Panc1 (cell line): ENCODE results near the gene MICAL1. TPM values are rescaled to one million over a fixed set of nuclear protein-coding genes. Genes with fewer than 3 reads are reported as not detected.

Source experiments
- ATAC-seq: fragments of 200-7000 bp; cut with Tn5 transposase; 2 replicates; pipeline ENCODE4 v1.9.1; 2020; ENCODE audit warnings: mild to moderate bottlenecking, moderate library complexity
- BruUV-seq: library from RNA; stranded (reverse); fragments of 400-500 nt; replicated peaks from 2 replicates; lab custom pipeline; 2021; lab: Mats Ljungman, UMichigan
- CTCF ChIA-PET: fragments of 300-600 bp; sonication (Branson Sonifier 250); formaldehyde crosslinking; loops from one replicate; lab custom pipeline; 2022; ENCODE audit warnings: antibody characterized with exemption; lab: Charles Lee
- POLR2A ChIA-PET: fragments of 300-600 bp; sonication (Branson Sonifier 250); formaldehyde crosslinking; loops from one replicate; lab custom pipeline; 2022; ENCODE audit warnings: antibody characterized with exemption; lab: Charles Lee
- DNase-seq: peaks from one replicate; pipeline ENCODE4 v3.0.0-alpha.2; 2010; ENCODE audit warnings: low read depth, low spot score
- H3K27ac ChIP-seq: 2 replicates; pipeline ENCODE4 v1.5.1; 2011; ENCODE audit warnings: mild to moderate bottlenecking, low read length, inconsistent platforms
- H3K27me3 ChIP-seq: fragments of 200-500 bp; sonication (Bioruptor generic); 2 replicates; pipeline ENCODE4 v1.6.0; 2014; ENCODE audit warnings: low read length, inconsistent platforms; ENCODE audit not compliant: control insufficient read depth, insufficient read depth
- H3K36me3 ChIP-seq: fragments of 200-500 bp; sonication (Bioruptor generic); 2 replicates; pipeline ENCODE4 v1.5.1; 2014; ENCODE audit warnings: inconsistent platforms, mild to moderate bottlenecking, low read length, moderate library complexity; ENCODE audit not compliant: control insufficient read depth, insufficient read depth
- H3K4me1 ChIP-seq: 2 replicates; pipeline ENCODE4 v1.5.1; 2011; ENCODE audit warnings: inconsistent platforms, mild to moderate bottlenecking, low read length, moderate library complexity; ENCODE audit not compliant: control insufficient read depth, insufficient read depth
- H3K4me3 ChIP-seq, 2 experiments: 2 replicates each; pipeline ENCODE4 v1.5.1; 2011 to 2012; ENCODE audit warnings: low read depth in 2 of 2, low read length in 2 of 2, mild to moderate bottlenecking in 2 of 2, inconsistent platforms in 1 of 2, moderate library complexity in 1 of 2
- H3K9me3 ChIP-seq: fragments of 200-500 bp; sonication (Bioruptor generic); 2 replicates; pipeline ENCODE4 v1.5.1; 2014; ENCODE audit warnings: low read depth, mild to moderate bottlenecking, inconsistent platforms, low read length, moderate library complexity; ENCODE audit not compliant: control insufficient read depth, insufficient read depth
- CTCF ChIP-seq: fragments of 450-650 bp; IDR thresholded peaks from 2 replicates; pipeline ENCODE4 v1.5.1; 2017; ENCODE audit warnings: mild to moderate bottlenecking
- POLR2AphosphoS5 ChIP-seq: IDR thresholded peaks from 2 replicates; pipeline ENCODE4 v1.6.1; 2012; ENCODE audit warnings: mild to moderate bottlenecking, low read depth, low read length, moderate library complexity
- in situ Hi-C: cut with HindIII; loops from 2 replicates; pipeline ENCODE4 v1.10.0; 2016; ENCODE audit warnings: low sequenced_read_pairs, low pct_unique_long_range_greater_than_20kb
- intact Hi-C: fragments of 100-400 bp; cut with micrococcal nuclease; formaldehyde crosslinking; loops from one replicate; pipeline ENCODE4 v1.10.0; 2022; ENCODE audit not compliant: unreplicated experiment
- total RNA-seq: library from RNA; stranded (reverse); gene quantifications from one replicate; pipeline ENCODE4 v1.2.1, GENCODE V29; 2021; ENCODE audit not compliant: unreplicated experiment
- TF ChIP-seq, protein P1 (sequence below), 2 experiments: IDR thresholded peaks; 2 replicates each; pipeline ENCODE4 v1.6.1; 2011 to 2012; ENCODE audit warnings: low read depth in 2 of 2, control low read depth in 1 of 2, low read length in 1 of 2, mild to moderate bottlenecking in 1 of 2, moderate library complexity in 1 of 2; ENCODE audit not compliant: insufficient read depth in 1 of 2

MICAL1 gene
- total RNA-seq, 1 experiment from 2014 or later, result 64.5 TPM

DNA sequence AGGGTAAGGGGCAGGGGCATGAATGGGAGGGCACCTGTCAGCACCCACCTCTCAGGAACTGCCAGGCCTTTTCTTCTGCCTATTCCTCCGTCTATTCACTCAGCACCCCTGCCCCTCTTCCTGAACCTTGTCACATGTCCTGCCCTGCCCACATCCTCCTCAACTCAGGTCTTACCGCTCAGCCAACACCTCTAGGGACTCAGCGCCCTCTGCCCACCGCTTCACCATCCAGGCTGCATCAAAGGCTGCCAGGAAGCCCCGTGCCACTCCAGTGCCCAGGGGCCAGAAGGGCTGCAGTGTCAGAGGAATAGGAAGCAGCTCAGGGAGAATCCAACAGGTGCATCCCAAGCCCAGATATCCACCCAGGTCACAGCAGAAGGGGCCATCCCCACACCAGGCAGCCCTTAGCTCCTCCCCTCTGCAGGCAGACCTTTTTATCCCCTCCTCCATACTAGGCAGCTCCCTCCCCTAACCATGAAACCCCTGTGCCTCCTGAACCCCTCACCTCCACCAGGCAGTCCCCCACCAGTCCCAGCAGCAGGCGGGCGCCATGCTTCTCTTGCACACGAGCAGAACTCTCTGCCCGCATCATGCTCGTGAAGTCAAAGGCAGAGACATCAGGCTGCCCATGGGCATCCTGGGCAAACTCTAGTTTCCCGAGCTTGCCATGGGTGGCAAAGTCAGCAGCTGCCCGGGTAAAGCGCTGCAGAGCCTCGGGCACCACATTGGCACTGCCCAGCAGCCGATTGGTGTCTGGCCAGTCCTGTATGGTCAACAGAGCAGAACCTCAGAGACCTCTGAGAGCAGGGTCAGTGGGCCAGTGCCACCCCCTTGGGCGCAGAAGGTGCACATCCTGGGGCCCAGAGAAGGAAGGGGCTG lies 5.5 kb downstream of the MICAL1 start:
- no peak overlapping the region for H3K27ac ChIP-seq
- in situ Hi-C loops, result no loop called here
- CTCF ChIA-PET, result no interaction called here
- H3K36me3 ChIP-seq, result no peaks in the 10 kb centered on the region
- no peak for ATAC-seq
- no TSS peak for BruUV-seq
- H3K9me3 ChIP-seq, result no peaks in the 10 kb centered on the region
- DNase-seq, result no peak
- peaks cover 6% of the 10 kb centered on the region for H3K4me1 ChIP-seq
- H3K4me3 ChIP-seq, result no peak overlapping the region
- intact Hi-C loops, result no loop called here
- no peaks in the 10 kb centered on the region for H3K27me3 ChIP-seq
- TF ChIP-seq CTCF (no peak), POLR2AphosphoS5 (no peak)
- TF ChIP-seq, protein P1, sequence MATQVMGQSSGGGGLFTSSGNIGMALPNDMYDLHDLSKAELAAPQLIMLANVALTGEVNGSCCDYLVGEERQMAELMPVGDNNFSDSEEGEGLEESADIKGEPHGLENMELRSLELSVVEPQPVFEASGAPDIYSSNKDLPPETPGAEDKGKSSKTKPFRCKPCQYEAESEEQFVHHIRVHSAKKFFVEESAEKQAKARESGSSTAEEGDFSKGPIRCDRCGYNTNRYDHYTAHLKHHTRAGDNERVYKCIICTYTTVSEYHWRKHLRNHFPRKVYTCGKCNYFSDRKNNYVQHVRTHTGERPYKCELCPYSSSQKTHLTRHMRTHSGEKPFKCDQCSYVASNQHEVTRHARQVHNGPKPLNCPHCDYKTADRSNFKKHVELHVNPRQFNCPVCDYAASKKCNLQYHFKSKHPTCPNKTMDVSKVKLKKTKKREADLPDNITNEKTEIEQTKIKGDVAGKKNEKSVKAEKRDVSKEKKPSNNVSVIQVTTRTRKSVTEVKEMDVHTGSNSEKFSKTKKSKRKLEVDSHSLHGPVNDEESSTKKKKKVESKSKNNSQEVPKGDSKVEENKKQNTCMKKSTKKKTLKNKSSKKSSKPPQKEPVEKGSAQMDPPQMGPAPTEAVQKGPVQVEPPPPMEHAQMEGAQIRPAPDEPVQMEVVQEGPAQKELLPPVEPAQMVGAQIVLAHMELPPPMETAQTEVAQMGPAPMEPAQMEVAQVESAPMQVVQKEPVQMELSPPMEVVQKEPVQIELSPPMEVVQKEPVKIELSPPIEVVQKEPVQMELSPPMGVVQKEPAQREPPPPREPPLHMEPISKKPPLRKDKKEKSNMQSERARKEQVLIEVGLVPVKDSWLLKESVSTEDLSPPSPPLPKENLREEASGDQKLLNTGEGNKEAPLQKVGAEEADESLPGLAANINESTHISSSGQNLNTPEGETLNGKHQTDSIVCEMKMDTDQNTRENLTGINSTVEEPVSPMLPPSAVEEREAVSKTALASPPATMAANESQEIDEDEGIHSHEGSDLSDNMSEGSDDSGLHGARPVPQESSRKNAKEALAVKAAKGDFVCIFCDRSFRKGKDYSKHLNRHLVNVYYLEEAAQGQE (IDR thresholded peaks at IDR 0.05; ENCODE audit: insufficient read depth in 1 of 2, low read depth in 2 of 2, low read length in 1 of 2), result no peak
- POLR2A ChIA-PET, result interaction anchor here (0.5 kb wide), 1 partner anchor 30 kb away, joined by 8 read pairs; no protein-coding TSS in a partner anchor

DNA sequence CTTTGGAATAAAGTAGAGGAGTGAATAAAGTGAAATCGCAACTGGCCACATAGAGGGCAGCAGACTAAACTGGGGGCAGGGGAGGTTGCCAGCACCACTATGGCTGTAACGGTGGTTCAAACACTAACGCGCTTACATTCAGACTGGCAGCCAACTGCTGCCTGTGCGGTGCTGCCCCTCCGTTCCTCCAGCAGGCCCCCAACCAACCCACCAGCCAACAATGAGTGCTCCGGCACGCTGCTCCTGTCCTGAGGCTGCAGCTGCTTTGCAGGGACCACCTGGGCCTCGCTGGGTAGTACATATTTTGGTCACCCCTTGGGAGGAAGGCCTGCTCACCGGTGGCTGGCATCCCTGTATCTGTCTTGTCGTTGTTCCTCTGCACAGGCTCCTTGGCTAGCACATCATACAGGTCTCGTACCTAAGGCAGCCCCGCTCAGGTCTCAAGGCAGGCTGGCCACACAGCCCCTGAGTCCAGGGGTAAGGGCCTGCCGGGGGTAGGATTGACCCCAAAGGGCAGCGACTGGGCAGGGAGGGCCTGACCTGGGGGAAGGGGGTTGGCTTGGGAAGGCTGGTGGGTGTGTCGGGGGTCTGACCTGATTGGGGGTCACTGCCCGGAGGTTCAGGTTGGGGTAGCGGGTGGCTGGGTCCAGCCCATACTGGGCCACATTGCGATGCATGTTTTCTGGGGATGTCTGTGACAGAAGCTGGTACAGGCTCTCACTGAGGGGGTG lies 6.3 kb downstream of the MICAL1 start:
- Histone ChIP-seq H3K27ac (no peak overlapping the region), H3K9me3 (no peaks in the 10 kb centered on the region), H3K4me1 (peaks cover under 1% of the 10 kb centered on the region), H3K27me3 (no peaks in the 10 kb centered on the region), H3K4me3 (no peak overlapping the region), H3K36me3 (0 out of 2 replicates have a peak, but pooled peaks cover 2% of the 10 kb centered on the region)
- no TSS peak for BruUV-seq
- intact Hi-C loops, result no loop called here
- in situ Hi-C loops, result no loop called here
- ChIA-PET CTCF (interaction anchor here (0.6 to 1.2 kb wide), 2 partner anchors 11 to 33 kb away, joined by 3 to 4 read pairs; no protein-coding TSS in a partner anchor), POLR2A (interaction anchor here (1.0 kb wide), 1 partner anchor 1425 kb away, joined by 3 read pairs; no protein-coding TSS in a partner anchor)
- ATAC-seq (no peak), DNase-seq (no peak)
- TF ChIP-seq CTCF (no peak), POLR2AphosphoS5 (peak; percentile 11; the same call in 1 of the 2 replicates)
